ENCODE results near the gene RIMS3.

GRCh38 chr1:40625476-40626382 lies 39.8 kb downstream of the RIMS3 start:
- TF ChIP-seq CTCF (IDR thresholded peaks at IDR 0.05) = 0 out of 2 replicates have a peak, but pooled peaks have one; percentile 27
- no peak for TF ChIP-seq TCF7L2 (IDR thresholded peaks at IDR 0.05; ENCODE audit: low read depth, low read length)
- no peak for TF ChIP-seq SIN3A (IDR thresholded peaks at IDR 0.05; ENCODE audit: borderline replicate concordance, insufficient read depth, low read depth, low read length)
- TF ChIP-seq POLR2AphosphoS5 (IDR thresholded peaks at IDR 0.05; ENCODE audit: low read depth, low read length) = no peak
- no peak for TF ChIP-seq REST (IDR thresholded peaks at IDR 0.05; ENCODE audit: insufficient read depth in 1 of 2, low read depth in 2 of 2, low read length in 1 of 2)
